Right atrium auricular region (tissue), 2 donors: ENCODE results near the gene KCMF1. TPM values are rescaled to one million over a fixed set of nuclear protein-coding genes. Genes with fewer than 3 reads are reported as not detected.

Experiments used
- DNase-seq: peaks from one replicate; pipeline ENCODE4 v3.0.0-alpha.2; 2019; ENCODE audit warnings: low spot score
- H3K27ac ChIP-seq, 2 donors: fragments of 200-600 bp; sonication (generic); 1 replicate in 1 of 2; 2 replicates in 1 of 2; pipeline ENCODE4 v1.5.1; 2016 to 2019
- H3K27me3 ChIP-seq, 2 donors: fragments of 200-600 bp; sonication (generic); one replicate each; pipeline versions ENCODE4 v1.5.1 to v1.6.0; 2017 to 2019
- H3K36me3 ChIP-seq: fragments of 200-600 bp; sonication (generic); one replicate; pipeline ENCODE4 v1.5.1; 2016
- H3K4me1 ChIP-seq, 2 donors: fragments of 200-600 bp; sonication (generic); one replicate each; pipeline versions ENCODE4 v1.5.1 to v1.6.0; 2017 to 2019
- H3K4me3 ChIP-seq, 2 donors: fragments of 200-600 bp; sonication (generic); 1 replicate in 1 of 2; 2 replicates in 1 of 2; pipeline ENCODE4 v1.5.1; 2017 to 2019; ENCODE audit warnings: mild to moderate bottlenecking in 1 of 2, moderate library complexity in 1 of 2
- H3K9me3 ChIP-seq, 2 donors: fragments of 200-600 bp; sonication (generic); one replicate each; pipeline ENCODE4 v1.5.1; 2019
- CTCF ChIP-seq, 2 donors: fragments of 200-600 bp; sonication (generic); IDR thresholded peaks; one replicate each; pipeline ENCODE4 v1.5.1; 2019; ENCODE audit warnings: antibody characterized with exemption in 2 of 2
- total RNA-seq, 2 donors: library from RNA; depleted of rRNA; stranded (reverse); fragments of >200 nt; gene quantifications; one replicate each; pipeline ENCODE4 v1.1.0, GENCODE V29; 2016

KCMF1 gene
- total RNA-seq, 2 donors from 2014 or later = 53.1 to 69.5 TPM

GRCh38 chr2:84969511-84970209 is 1.3 kb upstream of the KCMF1 start:
- no peaks in the 10 kb centered on the region for H3K27me3 ChIP-seq
- peaks cover 0 to 37% of the 10 kb centered on the region in 2 donors for H3K4me1 ChIP-seq
- H3K36me3 ChIP-seq = no peaks in the 10 kb centered on the region
- no peak for DNase-seq
- peak overlapping the region; percentile 96 for H3K27ac ChIP-seq
- H3K4me3 ChIP-seq = peak overlapping the region; percentile 72 to 86
- no peak for TF ChIP-seq CTCF (IDR thresholded peaks at IDR 0.05)
- H3K9me3 ChIP-seq = no peaks in the 10 kb centered on the region

- TF ChIP-seq CTCF (IDR thresholded peaks at IDR 0.05) = no peak
- Histone ChIP-seq H3K4me1 (peaks cover 0 to 44% of the 10 kb centered on the region in 2 donors), H3K27ac (peak overlapping the region; percentile 96)
Observed at GRCh38 chr2:84970210-84970867, 622 bp upstream of the KCMF1 start.

DNA sequence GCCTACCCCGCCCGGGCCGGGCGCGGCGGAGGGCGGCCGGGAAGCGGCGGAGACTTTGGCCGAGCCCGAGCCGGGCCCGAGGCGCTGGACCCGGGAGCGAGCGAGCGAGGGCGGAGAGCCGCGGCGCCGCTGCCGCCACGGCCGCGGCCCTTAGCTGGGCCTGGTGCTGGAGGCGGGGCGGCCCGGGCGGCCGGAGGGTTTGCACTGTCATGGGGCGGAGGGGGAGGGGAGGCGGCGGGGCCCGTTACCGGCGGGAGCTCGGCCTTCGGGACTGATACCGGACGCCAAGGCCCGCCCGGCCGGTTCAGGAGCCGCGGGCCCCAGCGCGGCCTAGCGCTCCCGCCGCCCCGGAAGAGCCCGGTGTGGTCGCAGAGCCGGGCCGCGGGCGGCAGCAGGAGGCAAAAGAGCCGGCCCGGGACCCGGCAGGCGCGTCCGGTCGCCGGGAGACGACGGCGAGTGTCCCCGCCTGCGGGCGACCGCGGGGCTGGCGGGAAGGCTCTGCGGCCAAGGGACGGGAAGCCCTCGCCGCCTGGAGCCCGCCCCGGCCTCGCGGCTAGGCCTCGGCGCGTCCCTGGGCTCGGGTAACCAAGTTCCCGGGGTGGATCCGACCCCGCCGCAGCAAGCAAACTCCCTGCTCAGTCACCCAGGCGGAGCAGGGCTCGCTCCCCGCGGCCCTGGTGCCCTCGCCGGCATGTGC is 697 bp downstream of the KCMF1 start:
- H3K4me3 ChIP-seq = peak overlapping the region; percentile 72 to 86
- DNase-seq = no peak
- H3K27me3 ChIP-seq = no peaks in the 10 kb centered on the region
- no peak for TF ChIP-seq CTCF (IDR thresholded peaks at IDR 0.05)
- no peaks in the 10 kb centered on the region for H3K36me3 ChIP-seq
- peak overlapping the region; percentile 89 to 94 for H3K27ac ChIP-seq
- peaks cover 0 to 54% of the 10 kb centered on the region in 2 donors for H3K4me1 ChIP-seq
- no peaks in the 10 kb centered on the region for H3K9me3 ChIP-seq

More at GRCh38 chr2:84970210-84970867, 622 bp upstream of the KCMF1 start:
- DNase-seq = peak; percentile 71
- Histone ChIP-seq H3K27me3 (no peaks in the 10 kb centered on the region), H3K9me3 (no peaks in the 10 kb centered on the region), H3K4me3 (peak overlapping the region; percentile 72 to 86), H3K36me3 (no peaks in the 10 kb centered on the region)

DNA sequence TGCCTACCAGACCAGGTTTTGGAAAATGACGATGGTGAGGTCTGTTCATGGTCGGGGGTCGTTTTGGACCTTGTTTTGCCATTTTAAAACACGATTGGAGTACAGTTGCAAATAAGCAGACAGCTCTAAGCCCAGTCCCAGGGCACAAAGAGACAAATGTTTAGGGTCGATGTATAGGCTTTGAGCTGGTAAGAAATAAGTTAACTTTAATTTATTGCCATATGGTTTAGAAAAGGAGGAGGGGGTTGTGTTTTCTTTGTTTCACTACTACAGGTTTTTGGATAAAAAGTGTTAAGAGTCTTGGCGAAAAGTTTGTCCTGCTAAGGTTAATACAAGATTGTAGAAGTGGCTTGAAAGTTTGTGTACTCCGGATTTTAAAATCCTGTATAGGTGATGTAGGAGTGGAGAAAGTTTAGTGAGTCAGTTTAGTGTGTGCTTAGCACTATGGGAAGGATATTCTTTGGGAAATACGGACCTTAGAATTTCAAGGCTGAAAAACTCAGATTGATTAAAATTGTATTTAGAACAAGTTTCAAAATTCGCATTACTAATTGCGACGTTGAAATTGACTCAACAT is 1.3 kb downstream of the KCMF1 start:
- H3K4me1 ChIP-seq = peaks cover 0 to 54% of the 10 kb centered on the region in 2 donors
- peak overlapping the region; percentile 72 to 86 for H3K4me3 ChIP-seq
- H3K36me3 ChIP-seq = no peaks in the 10 kb centered on the region
- TF ChIP-seq CTCF (IDR thresholded peaks at IDR 0.05) = no peak
- no peak for DNase-seq
- H3K27ac ChIP-seq = peak overlapping the region; percentile 89 to 94
- H3K9me3 ChIP-seq = no peaks in the 10 kb centered on the region
- H3K27me3 ChIP-seq = no peaks in the 10 kb centered on the region

- DNase-seq = no peak
- peak overlapping the region; percentile 89 to 94 for H3K27ac ChIP-seq
- peaks cover 0 to 52% of the 10 kb centered on the region in 2 donors for H3K4me1 ChIP-seq
Observed at GRCh38 chr2:84972932-84973331, 2.0 kb downstream of the KCMF1 start.

More at GRCh38 chr2:84972932-84973331, 2.0 kb downstream of the KCMF1 start:
- Histone ChIP-seq H3K4me3 (peak overlapping the region in 1 of 2 donors; percentile 86), H3K9me3 (no peaks in the 10 kb centered on the region), H3K36me3 (no peaks in the 10 kb centered on the region), H3K27me3 (no peaks in the 10 kb centered on the region)
- TF ChIP-seq CTCF (IDR thresholded peaks at IDR 0.05) = no peak
